B cell (primary cell): ENCODE results near the gene CCDC85B. TPM values are rescaled to one million over a fixed set of nuclear protein-coding genes. Genes with fewer than 3 reads are reported as not detected.

ENCODE experiments used
- ATAC-seq: fragments of 200-7000 bp; cut with Tn5 transposase; one replicate; pipeline ENCODE4 v1.10.0; 2021; ENCODE audit warnings: low read depth, mild to moderate bottlenecking, moderate number of reproducible peaks, moderate library complexity
- CTCF ChIA-PET: fragments of 350-600 bp; sonication (Branson Sonifier 250); formaldehyde crosslinking; loops from one replicate; lab custom pipeline; 2021; ENCODE audit warnings: antibody characterized with exemption, inconsistent platforms; lab: Charles Lee
- POLR2A ChIA-PET: fragments of 350-600 bp; sonication (Branson Sonifier 250); formaldehyde crosslinking; loops from one replicate; lab custom pipeline; 2021; ENCODE audit warnings: antibody characterized with exemption; lab: Charles Lee
- DNase-seq: peaks from one replicate; pipeline ENCODE4 v3.0.0; 2013
- H2AFZ ChIP-seq: 2 replicates; pipeline ENCODE4 v1.6.1; 2012; ENCODE audit warnings: mild to moderate bottlenecking, low read depth, low read length; ENCODE audit not compliant: insufficient read depth, poor library complexity, severe bottlenecking
- H3K27ac ChIP-seq, 2 donors: 1 replicate in 1 of 2; 2 replicates in 1 of 2; pipeline ENCODE4 v1.5.1; 2012 to 2013; ENCODE audit warnings: low read length in 2 of 2, mild to moderate bottlenecking in 2 of 2, moderate library complexity in 1 of 2
- H3K27me3 ChIP-seq, 4 experiments: fragments of 200-600 bp in 1 of 4; sonication (generic) in 1 of 4; replicated peaks in 1 of 4; 1 replicate in 2 of 4; 2 replicates in 2 of 4; pipeline versions ENCODE4 v1.6.1 to v1.7.0; 2013 to 2016; ENCODE audit warnings: low read length in 3 of 4, mild to moderate bottlenecking in 2 of 4, mixed read lengths in 1 of 4, moderate library complexity in 1 of 4; ENCODE audit not compliant: insufficient read depth in 4 of 4, control insufficient read depth in 3 of 4; ENCODE audit errors: control extremely low read depth in 1 of 4
- H3K36me3 ChIP-seq, 2 experiments: replicated peaks in 1 of 2; 1 replicate in 1 of 2; 2 replicates in 1 of 2; pipeline versions ENCODE4 v1.6.1 to v1.7.1; 2013; ENCODE audit warnings: low read length in 1 of 2; ENCODE audit not compliant: insufficient read depth in 2 of 2, control insufficient read depth in 1 of 2; ENCODE audit errors: control extremely low read depth in 1 of 2, extremely low read depth in 1 of 2
- H3K4me1 ChIP-seq, 2 donors: fragments of 200-600 bp in 1 of 2; sonication (generic) in 1 of 2; 1 replicate in 1 of 2; 2 replicates in 1 of 2; pipeline versions ENCODE4 v1.5.1 to v1.6.1; 2013 to 2017; ENCODE audit warnings: low read length in 2 of 2; ENCODE audit not compliant: control insufficient read depth in 2 of 2, insufficient read depth in 2 of 2
- H3K4me2 ChIP-seq: replicated peaks from 2 replicates; pipeline ENCODE3; 2012; ENCODE audit warnings: mild to moderate bottlenecking, low read depth, low read length; ENCODE audit not compliant: poor library complexity, severe bottlenecking
- H3K4me3 ChIP-seq, 5 experiments: fragments of 200-600 bp in 1 of 5; sonication (generic) in 1 of 5; 1 replicate in 3 of 5; 2 replicates in 2 of 5; pipeline versions ENCODE4 v1.5.1 to v1.7.0; 2011 to 2016; ENCODE audit warnings: low read length in 4 of 5, mild to moderate bottlenecking in 4 of 5, low read depth in 2 of 5, control low read depth in 1 of 5, moderate library complexity in 1 of 5; ENCODE audit not compliant: insufficient read depth in 1 of 5; ENCODE audit errors: control extremely low read depth in 1 of 5, extremely low read depth in 1 of 5
- H3K79me2 ChIP-seq: fragments of 200-600 bp; sonication (generic); one replicate; pipeline ENCODE4 v1.6.0; 2016; ENCODE audit warnings: low read length; ENCODE audit not compliant: control insufficient read depth, insufficient read depth
- H3K9ac ChIP-seq: fragments of 200-600 bp; sonication (generic); 2 replicates; pipeline ENCODE4 v1.6.1; 2017; ENCODE audit warnings: mild to moderate bottlenecking, low read length, moderate library complexity
- H3K9me3 ChIP-seq, 3 donors: one replicate each; pipeline versions ENCODE4 v1.6.1 to v1.7.1; 2013; ENCODE audit warnings: low read length in 2 of 3; ENCODE audit not compliant: control insufficient read depth in 2 of 3, insufficient read depth in 1 of 3; ENCODE audit errors: control extremely low read depth in 1 of 3
- H4K20me1 ChIP-seq: 2 replicates; pipeline ENCODE4 v1.6.0; 2012; ENCODE audit warnings: mild to moderate bottlenecking, low read length; ENCODE audit not compliant: insufficient read depth, control insufficient read depth, poor library complexity, severe bottlenecking
- H3K27ac Mint-ChIP-seq: one replicate; pipeline ENCODE4 v1.8.0; 2021; ENCODE audit warnings: mixed read lengths
- H3K27me3 Mint-ChIP-seq: one replicate; pipeline ENCODE4 v1.8.0; 2021; ENCODE audit warnings: mixed read lengths
- H3K4me1 Mint-ChIP-seq: one replicate; pipeline ENCODE4 v1.8.0; 2021; ENCODE audit warnings: mixed read lengths
- H3K4me3 Mint-ChIP-seq: one replicate; pipeline ENCODE4 v1.8.0; 2021; ENCODE audit warnings: mixed read lengths
- H3K9me3 Mint-ChIP-seq: one replicate; pipeline ENCODE4 v1.8.0; 2022; ENCODE audit warnings: mixed read lengths; ENCODE audit not compliant: insufficient read depth
- CTCF ChIP-seq: fragments of 200-600 bp; IDR thresholded peaks from one replicate; pipeline ENCODE4 v1.8.0; 2022; ENCODE audit warnings: antibody characterized with exemption, mild to moderate bottlenecking
- EZH2 ChIP-seq: IDR thresholded peaks from 2 replicates; pipeline ENCODE4 v1.6.1; 2012; ENCODE audit warnings: borderline replicate concordance, low read depth, mild to moderate bottlenecking, moderate library complexity, low read length; ENCODE audit not compliant: insufficient read depth, poor library complexity, severe bottlenecking
- WGBS: methylation state at CpG from one replicate; pipeline ENCODE4 v1.1.5; 2013; ENCODE audit warnings: missing lambda C conversion rate; ENCODE audit not compliant: insufficient coverage; 5-methylcytosine and 5-hydroxymethylcytosine counted together
- intact Hi-C: fragments of 100-400 bp; cut with micrococcal nuclease; formaldehyde crosslinking; loops from one replicate; pipeline ENCODE4 v1.10.0; 2022
- polyA plus RNA-seq: library from polyadenylated mRNA; depleted of rRNA; stranded (reverse); fragments of >200 nt; gene quantifications from 2 replicates; pipeline ENCODE4 v1.2.3, GENCODE V29; 2012
- total RNA-seq, 2 donors: library from RNA; stranded (reverse); fragments of 120-200 nt in 1 of 2; gene quantifications; 1 replicate in 1 of 2; 2 replicates in 1 of 2; pipeline versions ENCODE4 v1.2.3 to v1.2.4, GENCODE V29; 2013 to 2022

Gene CCDC85B
- total and polyA plus RNA-seq, 2 donors (not counting 1 experiment from before 2014, with no cell fraction given), result 18.2 to 39.5 TPM

- 90% methylated on average over 5 of the region's 6 CpGs for WGBS
- Mint-ChIP-seq H3K27ac (no peak overlapping the region), H3K27me3 (peaks cover 41% of the 10 kb centered on the region), H3K9me3 (no peaks in the 10 kb centered on the region), H3K4me1 (peaks cover 5% of the 10 kb centered on the region), H3K4me3 (no peak overlapping the region)
- Histone ChIP-seq H3K9ac (no peak overlapping the region), H3K4me2 (no peak overlapping the region), H3K27ac (no peak overlapping the region), H3K4me3 (no peak overlapping the region), H3K27me3 (peaks cover 0 to 35% (median 9%) of the 10 kb centered on the region in 4 experiments), H4K20me1 (no peaks in the 10 kb centered on the region), H2AFZ (no peak overlapping the region), H3K36me3 (no peaks in the 10 kb centered on the region), H3K79me2 (peaks cover 9% of the 10 kb centered on the region), H3K9me3 (no peaks in the 10 kb centered on the region), H3K4me1 (peaks cover 0 to 3% of the 10 kb centered on the region in 2 donors)
- DNase-seq (no peak), ATAC-seq (no peak)
- ChIA-PET CTCF (interaction anchor here (1.7 kb wide), 1 partner anchor 19 kb away, joined by 6 read pairs; the partner anchor contains the start of gene FIBP), POLR2A (no interaction called here)
- TF ChIP-seq EZH2 (no peak), CTCF (no peak)
- intact Hi-C loops, result no loop called here
Measured at GRCh38 chr11:65907878-65908277, 17.4 kb downstream of the CCDC85B start.

DNA sequence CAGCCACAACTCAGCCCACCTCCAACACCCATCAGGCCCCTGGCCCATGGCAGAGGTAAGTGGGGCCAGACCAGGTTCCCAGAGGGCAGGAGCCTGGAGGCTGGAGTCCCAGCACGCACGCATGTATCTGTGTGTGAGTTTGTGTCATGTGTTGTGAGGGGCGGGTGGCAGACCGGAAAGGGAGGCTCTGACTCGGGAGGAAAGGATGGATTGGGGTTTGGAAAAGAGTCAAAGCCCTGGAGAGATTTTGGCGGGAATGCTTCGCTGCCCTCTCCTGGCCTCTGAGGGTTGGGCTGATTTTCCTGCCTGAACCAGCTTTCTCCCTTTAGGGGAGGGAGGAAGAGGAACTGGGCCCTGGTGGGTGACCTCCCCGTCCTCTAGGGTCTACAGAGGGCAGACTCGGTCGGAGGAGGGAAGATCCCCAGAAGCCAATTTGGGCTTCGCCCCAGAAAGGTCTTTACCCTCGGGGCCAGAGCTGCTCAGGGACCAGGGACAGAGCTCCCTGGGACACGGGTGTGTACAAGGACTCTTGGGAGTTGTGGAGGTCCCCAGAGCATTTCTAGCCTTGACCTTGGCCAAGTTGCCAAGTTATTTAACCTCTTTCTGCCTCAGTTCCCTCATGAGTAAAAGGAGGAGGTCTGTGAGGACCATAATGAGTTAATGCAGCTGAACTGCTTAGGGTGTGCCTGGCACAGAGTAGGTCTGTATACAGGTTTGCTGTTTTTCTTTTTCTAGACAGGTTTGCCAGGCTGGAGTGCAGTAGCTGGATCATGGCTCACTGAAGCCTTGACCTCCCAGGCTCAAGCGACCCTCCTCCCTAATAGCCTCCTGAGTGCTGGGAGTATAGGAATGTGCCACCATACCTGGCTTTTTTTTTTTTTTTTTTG, 21.5 kb downstream of the CCDC85B start:
- Histone ChIP-seq H3K9me3 (no peaks in the 10 kb centered on the region), H3K4me1 (peaks cover 0 to 26% of the 10 kb centered on the region in 2 donors), H4K20me1 (no peaks in the 10 kb centered on the region), H2AFZ (no peak overlapping the region), H3K27ac (no peak overlapping the region), H3K27me3 (peaks cover 0 to 29% (median 7%) of the 10 kb centered on the region in 4 experiments), H3K79me2 (peaks cover 13% of the 10 kb centered on the region), H3K4me3 (no peak overlapping the region), H3K9ac (no peak overlapping the region), H3K36me3 (no peaks in the 10 kb centered on the region), H3K4me2 (no peak overlapping the region)
- ChIA-PET POLR2A (interaction anchor here (0.8 kb wide), 1 partner anchor 24 kb away, joined by 5 read pairs; the partner anchor contains the start of gene FIBP), CTCF (interaction anchor here (2.2 kb wide), 1 partner anchor 28 kb away, joined by 6 read pairs; no protein-coding TSS in a partner anchor)
- intact Hi-C loops, result no loop called here
- 26% methylated on average over 10 of the region's 14 CpGs for WGBS
- Mint-ChIP-seq H3K27ac (no peak overlapping the region), H3K4me1 (peaks cover 26% of the 10 kb centered on the region), H3K27me3 (peaks cover 29% of the 10 kb centered on the region), H3K9me3 (no peaks in the 10 kb centered on the region), H3K4me3 (no peak overlapping the region)
- no peak for DNase-seq
- TF ChIP-seq EZH2 (no peak), CTCF (no peak)
- no peak for ATAC-seq
